Breast epithelium (tissue), 4 donors: Measurements from ENCODE around the gene C10orf62. TPM values are rescaled to one million over a fixed set of nuclear protein-coding genes. Genes with fewer than 3 reads are reported as not detected.

Experiments used
- DNase-seq, 2 donors: peaks; one replicate each; pipeline ENCODE4 v3.0.0-alpha.2; 2019; ENCODE audit warnings: low spot score in 2 of 2
- H3K27ac ChIP-seq, 2 donors: fragments of 200-600 bp; sonication (generic) in 1 of 2; one replicate each; pipeline ENCODE4 v1.5.1; 2016 to 2019; ENCODE audit warnings: mild to moderate bottlenecking in 1 of 2
- H3K27me3 ChIP-seq, 2 donors: fragments of 200-600 bp; sonication (generic) in 1 of 2; one replicate each; pipeline versions ENCODE4 v1.5.1 to v1.6.0; 2017 to 2019; ENCODE audit warnings: control low read depth in 1 of 2, mild to moderate bottlenecking in 1 of 2
- H3K36me3 ChIP-seq: fragments of 200-600 bp; one replicate; pipeline ENCODE4 v1.5.1; 2019
- H3K4me1 ChIP-seq, 2 donors: fragments of 200-600 bp; sonication (generic); one replicate each; pipeline ENCODE4 v1.5.1; 2016 to 2019; ENCODE audit warnings: control low read depth in 1 of 2
- H3K4me3 ChIP-seq, 3 donors: fragments of 200-600 bp; sonication (generic); 1 replicate in 2 of 3; 2 replicates in 1 of 3; pipeline ENCODE4 v1.5.1; 2016 to 2019; ENCODE audit warnings: mild to moderate bottlenecking in 3 of 3, moderate library complexity in 2 of 3
- H3K9me3 ChIP-seq, 2 donors: fragments of 200-600 bp; sonication (generic) in 1 of 2; one replicate each; pipeline ENCODE4 v1.5.1; 2016 to 2019; ENCODE audit warnings: control low read depth in 1 of 2
- CTCF ChIP-seq, 3 donors: fragments of 450-650 bp; IDR thresholded peaks; one replicate each; pipeline ENCODE4 v1.5.1; 2016 to 2017; ENCODE audit warnings: antibody characterized with exemption in 3 of 3, mild to moderate bottlenecking in 3 of 3, moderate library complexity in 3 of 3
- POLR2A ChIP-seq: fragments of 450-650 bp; IDR thresholded peaks from one replicate; pipeline ENCODE4 v1.6.1; 2016; ENCODE audit warnings: antibody characterized with exemption, mild to moderate bottlenecking, moderate library complexity
- POLR2AphosphoS5 ChIP-seq, 3 donors: sonication (generic); formaldehyde crosslinking; IDR thresholded peaks; one replicate each; pipeline ENCODE4 v1.6.1; 2017; ENCODE audit warnings: antibody characterized with exemption in 3 of 3
- intact Hi-C: fragments of 100-400 bp; cut with DNase I; formaldehyde crosslinking; loops from one replicate; pipeline ENCODE4 v1.15.1; 2023; ENCODE audit warnings: low total_unique reads
- total RNA-seq, 3 donors: library from RNA; depleted of rRNA; stranded (reverse); fragments of >200 nt; gene quantifications; one replicate each; pipeline ENCODE4 v1.1.0, GENCODE V29; 2016

Gene C10orf62
- total RNA-seq, 3 donors from 2014 or later = 0.32 to 0.33 TPM; not detected in 1

DNA sequence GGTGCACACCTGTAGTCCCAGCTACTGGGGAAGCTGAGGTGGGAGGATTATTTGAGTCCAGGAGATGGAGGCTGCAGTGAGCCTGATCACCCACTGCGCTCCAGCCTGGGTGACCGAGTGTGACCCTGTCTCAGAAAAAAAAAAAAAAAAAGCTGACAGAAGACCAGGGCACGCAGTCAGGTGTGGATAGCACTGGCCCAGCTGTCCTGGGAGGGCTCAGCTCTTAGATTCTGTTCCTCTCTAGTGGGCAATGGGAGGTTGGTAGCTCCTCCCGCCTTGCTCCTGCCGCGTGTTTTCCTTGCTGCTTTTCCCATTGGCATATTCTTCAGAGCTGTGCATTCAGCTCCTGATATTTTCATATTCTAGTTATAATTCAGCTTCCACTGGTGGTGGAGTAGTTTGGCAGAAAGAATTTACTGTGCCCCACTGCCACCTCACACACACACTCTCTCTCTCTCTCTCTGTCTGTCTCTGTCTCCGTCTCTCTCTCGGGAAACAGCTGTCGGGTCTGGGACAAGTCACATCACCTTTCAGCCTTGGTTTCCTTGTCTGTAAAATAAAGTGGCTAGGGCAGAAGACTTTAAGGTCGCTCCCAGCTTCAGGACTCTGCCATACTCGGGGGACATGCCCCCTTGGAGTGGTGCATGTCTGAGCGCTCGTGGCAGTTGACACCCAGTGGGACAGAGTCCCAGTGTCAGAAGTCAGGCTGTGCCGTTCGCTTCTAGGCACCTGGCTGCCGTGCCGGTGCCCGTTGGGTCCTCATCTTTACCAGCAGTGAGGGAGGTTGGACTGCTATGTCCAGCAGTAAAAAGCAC is 42.9 kb upstream of the C10orf62 start:
- DNase-seq = no peak
- no peaks in the 10 kb centered on the region for H3K36me3 ChIP-seq
- peak overlapping the region; percentile 14 to 43 for H3K27ac ChIP-seq
- no peaks in the 10 kb centered on the region for H3K9me3 ChIP-seq
- H3K27me3 ChIP-seq = no peaks in the 10 kb centered on the region
- intact Hi-C loops = loop anchor here (10.0 kb wide), 1 partner anchor 82 kb away; no protein-coding TSS in a partner anchor
- H3K4me1 ChIP-seq = peaks cover 21 to 23% of the 10 kb centered on the region in 2 donors
- no peak overlapping the region for H3K4me3 ChIP-seq
- no peak for TF ChIP-seq CTCF (IDR thresholded peaks at IDR 0.05)
- TF ChIP-seq POLR2A = no peak
- no peak for TF ChIP-seq POLR2AphosphoS5 (IDR thresholded peaks at IDR 0.05)

GRCh38 chr10:97547271-97547600 is 42.3 kb upstream of the C10orf62 start:
- Histone ChIP-seq H3K4me3 (no peak overlapping the region), H3K9me3 (no peaks in the 10 kb centered on the region), H3K4me1 (peaks cover 19 to 20% of the 10 kb centered on the region in 2 donors), H3K27me3 (no peaks in the 10 kb centered on the region), H3K36me3 (no peaks in the 10 kb centered on the region), H3K27ac (peak overlapping the region; percentile 14 to 43)
- intact Hi-C loops = loop anchor here (10.0 kb wide), 1 partner anchor 82 kb away; no protein-coding TSS in a partner anchor
- TF ChIP-seq POLR2A = no peak
- DNase-seq = no peak

- H3K27ac ChIP-seq = peak overlapping the region; percentile 43 to 95
These were observed 41.6 kb upstream of the C10orf62 start for GRCh38 chr10:97547962-97548361.

DNA sequence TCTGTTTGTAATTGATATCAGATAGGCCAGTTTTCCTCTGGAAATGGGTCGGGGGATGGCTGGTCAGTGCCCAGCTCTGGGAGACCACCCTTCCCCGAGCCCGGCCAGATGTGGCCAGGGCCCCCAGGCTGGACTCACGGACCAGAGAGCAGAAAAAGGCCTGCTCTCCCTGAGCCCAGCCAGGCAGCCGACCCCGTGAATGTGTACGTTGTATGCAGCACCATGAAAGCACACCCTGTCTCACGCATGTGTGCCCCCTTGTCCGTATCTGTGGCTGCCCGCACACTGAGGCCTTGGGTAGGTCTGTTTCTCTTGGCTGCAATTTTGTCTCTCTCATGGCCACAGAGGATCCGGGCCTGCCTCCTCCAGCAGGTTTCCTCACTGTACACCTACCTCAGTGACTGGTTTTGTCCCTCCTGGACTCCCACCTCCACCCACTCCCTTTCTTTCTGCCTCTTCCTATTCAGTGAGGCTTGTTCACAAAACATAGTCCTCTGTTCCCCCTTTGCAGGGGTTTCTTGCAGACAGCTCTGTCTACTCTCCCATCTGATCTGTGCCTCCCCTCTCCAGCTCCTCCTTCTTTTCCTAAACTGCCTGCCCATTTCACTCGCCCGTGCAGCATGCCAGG is 40.6 kb upstream of the C10orf62 start:
- intact Hi-C loops = loop anchor here (10.0 kb wide), 1 partner anchor 84 kb away; no protein-coding TSS in a partner anchor
- Histone ChIP-seq H3K27ac (peak overlapping the region; percentile 84 to 95), H3K9me3 (no peaks in the 10 kb centered on the region), H3K27me3 (no peaks in the 10 kb centered on the region), H3K4me1 (peaks cover 7 to 10% of the 10 kb centered on the region in 2 donors), H3K4me3 (no peak overlapping the region), H3K36me3 (no peaks in the 10 kb centered on the region)
- no peak for DNase-seq
- TF ChIP-seq POLR2AphosphoS5 (IDR thresholded peaks at IDR 0.05) (no peak), CTCF (IDR thresholded peaks at IDR 0.05) (no peak), POLR2A (no peak)

More at GRCh38 chr10:97547962-97548361, 41.6 kb upstream of the C10orf62 start:
- intact Hi-C loops = loop anchor here (10.0 kb wide), 1 partner anchor 83 kb away; no protein-coding TSS in a partner anchor
- Histone ChIP-seq H3K36me3 (no peaks in the 10 kb centered on the region), H3K4me3 (no peak overlapping the region), H3K9me3 (no peaks in the 10 kb centered on the region), H3K4me1 (peaks cover 12 to 13% of the 10 kb centered on the region in 2 donors), H3K27me3 (no peaks in the 10 kb centered on the region)
- DNase-seq = no peak
- TF ChIP-seq POLR2AphosphoS5 (IDR thresholded peaks at IDR 0.05) (no peak), POLR2A (no peak), CTCF (IDR thresholded peaks at IDR 0.05) (no peak)

GRCh38 chr10:97549587-97550322 is 39.8 kb upstream of the C10orf62 start:
- peaks cover 7 to 10% of the 10 kb centered on the region in 2 donors for H3K4me1 ChIP-seq
- TF ChIP-seq POLR2AphosphoS5 (IDR thresholded peaks at IDR 0.05) (peak in 2 of 3 donors; percentile 26 to 65), POLR2A (no peak)
- no peaks in the 10 kb centered on the region for H3K27me3 ChIP-seq
- intact Hi-C loops = loop anchor here (10.0 kb wide), 1 partner anchor 85 kb away; no protein-coding TSS in a partner anchor
- peak in 1 of 2 donors; percentile 91 for DNase-seq
- no peaks in the 10 kb centered on the region for H3K9me3 ChIP-seq
- peak overlapping the region; percentile 84 to 95 for H3K27ac ChIP-seq
- H3K36me3 ChIP-seq = no peaks in the 10 kb centered on the region
- peak overlapping the region in 1 of 3 donors; percentile 46 for H3K4me3 ChIP-seq
